Stimulated activated CD8-positive, alpha-beta memory T cell treated with anti-CD3 and anti-CD28 coated beads, Interleukin-4, amount 100 ng/mL, for 4 hours (primary cell): Measurements from ENCODE around the gene MAGEA9B.
"Not testable (repeated sequence)": the region's sequence is repeated elsewhere in the genome, so short reads cannot be mapped to it uniquely, and the experiment has no call there.

Source experiments
- DNase-seq, 2 donors: peaks; one replicate each; pipeline ENCODE4 v3.0.0-alpha.2; 2020; ENCODE audit warnings: low read depth in 2 of 2, low spot score in 1 of 2

MAGEA9B gene, protein sequence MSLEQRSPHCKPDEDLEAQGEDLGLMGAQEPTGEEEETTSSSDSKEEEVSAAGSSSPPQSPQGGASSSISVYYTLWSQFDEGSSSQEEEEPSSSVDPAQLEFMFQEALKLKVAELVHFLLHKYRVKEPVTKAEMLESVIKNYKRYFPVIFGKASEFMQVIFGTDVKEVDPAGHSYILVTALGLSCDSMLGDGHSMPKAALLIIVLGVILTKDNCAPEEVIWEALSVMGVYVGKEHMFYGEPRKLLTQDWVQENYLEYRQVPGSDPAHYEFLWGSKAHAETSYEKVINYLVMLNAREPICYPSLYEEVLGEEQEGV

DNA sequence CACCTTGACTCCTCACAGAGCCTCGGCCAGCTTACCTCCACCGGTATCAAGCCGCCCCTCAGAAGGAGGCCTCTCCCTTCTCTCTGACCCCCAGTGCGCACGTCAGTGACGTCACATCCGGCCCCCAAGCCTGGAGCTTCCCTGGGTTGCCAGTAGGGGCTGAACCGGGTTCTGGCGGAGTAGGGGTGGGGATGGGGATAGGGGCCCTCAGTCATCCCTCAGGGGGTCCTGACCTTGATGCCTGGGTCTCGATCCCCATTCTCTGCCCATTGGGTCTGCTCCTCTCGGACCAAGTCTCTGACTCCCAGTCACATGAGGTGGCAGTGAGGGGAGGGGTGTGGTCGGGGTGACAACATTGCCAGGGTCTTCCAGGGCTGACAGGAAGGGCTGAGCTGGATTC lies at the start of gene MAGEA9B:
Gene MAGEA9B (minus strand): TSS at position 101 of the 400 bp plus-strand sequence. CDS start 4,280 bp downstream, outside the sequence.
- not testable (repeated sequence) for DNase-seq

DNA sequence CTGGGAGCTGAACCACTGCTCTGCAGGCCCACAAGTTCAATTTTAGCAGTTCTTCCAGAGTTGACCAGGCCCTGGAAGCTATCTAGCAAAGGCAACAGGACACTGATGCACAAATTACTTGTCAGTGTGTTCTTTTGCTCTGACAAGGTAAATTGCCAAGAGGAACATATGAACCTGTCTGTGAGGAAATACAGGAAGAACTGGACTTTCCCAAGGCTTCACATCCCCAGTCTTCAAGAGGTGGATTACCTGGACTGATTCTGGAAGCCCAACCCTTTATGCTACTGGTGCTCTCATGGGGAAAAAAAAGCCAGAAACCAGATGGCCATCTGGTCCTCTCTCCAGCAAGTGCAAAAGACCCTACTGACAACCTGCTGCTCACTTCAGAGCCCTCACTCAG lies 46.3 kb upstream of the MAGEA9B start:
- DNase-seq, result no peak

DNA sequence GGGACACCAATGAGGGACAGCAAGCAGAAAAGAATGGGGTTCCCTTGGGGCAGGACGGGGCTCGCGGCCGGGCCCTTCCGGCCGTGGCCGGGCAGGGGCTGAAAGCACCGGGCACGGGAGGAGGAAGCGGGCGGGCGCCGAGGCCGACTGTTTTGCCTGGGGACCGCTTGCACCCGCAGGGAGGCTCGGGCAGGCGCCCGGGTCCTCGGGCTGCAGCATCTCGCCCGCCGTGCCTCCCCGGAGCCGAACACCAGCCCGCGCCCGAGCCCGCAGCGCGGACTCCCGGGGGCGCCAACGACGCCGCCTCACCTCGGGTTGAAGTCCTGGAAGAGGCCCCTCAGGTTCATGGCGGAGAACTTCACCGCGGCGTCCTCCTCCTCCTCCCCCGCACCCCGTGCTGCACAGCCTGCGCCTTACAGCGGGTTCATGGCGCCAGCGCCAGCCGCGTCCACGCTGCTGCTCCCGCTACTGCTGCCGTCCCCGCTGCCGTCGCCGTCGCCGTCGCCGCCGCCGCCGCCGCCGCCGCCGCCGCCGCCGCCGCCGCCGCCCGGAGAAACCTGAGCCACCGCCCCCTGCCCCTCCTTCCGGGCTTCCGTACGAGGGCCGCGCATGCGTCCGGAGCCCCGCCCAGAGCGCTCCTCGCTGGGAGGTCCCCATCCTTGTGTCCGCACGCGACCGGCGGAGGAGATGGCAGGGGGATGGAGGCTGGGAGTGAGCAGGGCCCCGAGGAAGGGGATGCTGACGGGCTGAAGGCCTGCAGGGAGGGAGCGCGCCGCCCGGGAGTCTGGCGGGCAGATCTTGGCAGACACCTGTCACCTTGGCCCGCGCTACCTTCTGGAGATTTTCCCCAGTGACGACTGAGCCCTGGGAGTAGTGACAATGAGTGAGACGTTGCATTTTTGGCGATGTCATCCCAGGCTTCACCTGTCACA lies 44.2 kb upstream of the MAGEA9B start, which contains the start of gene TMEM185A:
Gene TMEM185A (minus strand): TSS at position 559 of the 932 bp plus-strand sequence. CDS start 212 bp downstream, at position 347.
- peak; percentile 30 to 50 for DNase-seq

DNA sequence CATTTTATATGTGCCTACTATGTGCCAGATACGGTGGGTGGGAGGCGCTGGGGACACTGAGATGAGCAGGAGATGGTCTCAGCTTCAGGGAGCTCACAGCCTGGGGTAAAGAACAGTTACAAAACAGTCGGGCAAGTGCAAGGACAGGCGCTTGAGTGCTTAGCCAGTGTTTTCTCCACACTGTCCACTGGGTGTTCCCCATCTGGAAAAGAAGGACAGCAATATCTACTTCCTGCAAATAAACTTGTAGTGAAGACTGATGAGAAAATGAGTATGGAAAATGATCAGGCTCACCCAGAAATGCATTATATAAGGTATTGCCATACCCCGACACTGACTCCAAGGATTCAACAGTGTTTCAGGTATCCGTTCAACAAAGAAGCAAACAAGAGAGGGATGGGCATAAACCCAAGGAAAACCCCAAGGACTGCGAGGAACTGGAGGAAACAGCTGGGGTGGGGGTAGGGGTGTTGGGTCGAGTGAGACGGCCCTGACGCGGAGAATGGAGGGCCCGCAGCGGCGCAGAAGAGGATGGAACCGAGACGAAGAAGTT lies 43.5 kb upstream of the MAGEA9B start:
- DNase-seq, result no peak

DNA sequence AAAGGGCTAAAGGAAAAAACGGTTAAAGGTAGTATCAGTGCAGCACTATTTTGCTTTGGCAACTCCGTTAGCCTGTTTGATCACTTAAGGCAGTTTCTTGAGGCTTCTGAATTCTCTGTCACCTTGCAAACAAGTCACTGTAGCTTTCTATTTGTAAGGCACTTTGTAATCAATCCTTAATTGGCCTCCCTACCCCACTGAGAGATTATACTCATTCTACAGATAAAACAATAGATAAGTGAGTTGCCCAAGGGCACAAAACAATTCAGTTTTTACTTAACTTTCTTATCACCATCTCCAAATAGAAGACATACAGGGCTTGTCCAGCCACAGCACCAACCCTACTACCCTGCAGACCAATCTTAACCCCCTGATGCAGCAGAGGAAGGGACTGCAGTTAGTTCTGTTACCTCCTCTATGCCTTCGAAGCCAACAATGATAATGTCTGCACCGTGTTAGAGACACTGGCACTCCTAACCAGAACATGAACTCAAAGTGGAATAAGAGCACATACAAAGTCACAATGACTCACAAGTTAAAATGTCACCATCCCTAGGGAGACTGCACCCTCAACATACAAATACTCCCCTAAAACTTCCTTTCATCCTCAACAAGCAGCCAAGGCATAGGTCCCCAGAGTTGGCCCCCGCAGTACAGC lies 42.6 kb upstream of the MAGEA9B start:
- DNase-seq, result no peak

DNA sequence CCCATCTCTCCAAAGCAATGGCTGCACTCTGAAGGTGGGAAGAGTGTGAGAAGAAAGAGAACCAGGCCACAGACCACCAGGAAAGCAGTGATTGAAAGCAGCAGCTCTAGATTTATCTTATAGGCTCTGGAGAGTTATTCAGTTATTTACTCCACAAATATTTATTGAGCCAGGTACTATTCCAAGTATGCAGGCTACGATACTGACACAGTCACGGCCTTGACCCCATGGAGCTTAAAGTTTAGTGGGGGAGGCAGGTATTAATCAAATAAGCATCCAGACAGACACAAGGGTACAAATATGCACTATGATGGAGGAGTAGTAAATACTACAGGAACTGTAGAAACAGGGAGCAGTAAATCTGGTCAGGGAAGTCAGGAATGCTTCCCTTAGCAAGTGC lies 41.5 kb upstream of the MAGEA9B start:
- DNase-seq, result no peak

DNA sequence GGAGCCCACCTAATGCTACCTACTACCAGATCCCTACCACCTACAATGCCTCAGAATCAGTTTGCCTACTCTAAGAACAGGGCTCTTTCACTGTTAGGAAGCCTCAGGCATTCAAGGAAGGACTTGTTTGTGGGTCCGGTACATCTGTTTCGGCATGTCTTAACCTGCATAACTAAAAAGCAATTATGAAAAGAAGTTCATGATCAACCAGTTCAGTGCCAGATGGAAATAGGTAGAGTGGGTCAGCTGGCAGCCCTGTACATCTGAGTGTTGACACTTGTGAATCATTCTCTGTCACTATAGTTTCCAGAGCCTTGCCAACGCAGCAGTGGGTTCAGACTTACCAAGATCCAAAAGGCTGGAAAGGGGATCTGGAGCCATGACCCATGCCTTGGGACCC lies 41.0 kb upstream of the MAGEA9B start:
- DNase-seq, result no peak

DNA sequence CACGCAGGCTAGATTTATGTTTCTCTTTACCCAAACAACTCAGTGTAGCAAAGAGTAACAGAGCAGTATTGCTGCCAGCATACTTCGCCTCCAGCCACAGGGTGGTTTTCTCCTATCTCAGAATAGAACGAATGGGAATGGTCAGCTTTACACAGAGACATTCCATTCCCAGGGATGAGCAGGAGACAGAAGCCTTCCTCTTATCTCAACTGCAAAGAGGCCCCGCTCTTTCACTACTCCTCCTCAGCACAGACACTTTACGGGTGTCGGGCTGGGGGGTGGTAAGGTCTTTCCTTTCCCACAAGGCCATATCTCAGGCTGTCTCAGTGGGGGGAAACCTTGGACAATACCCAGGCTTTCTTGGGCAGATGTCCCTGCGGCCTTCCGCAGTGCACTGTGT lies 39.6 kb upstream of the MAGEA9B start:
- DNase-seq, result not testable (repeated sequence)

DNA sequence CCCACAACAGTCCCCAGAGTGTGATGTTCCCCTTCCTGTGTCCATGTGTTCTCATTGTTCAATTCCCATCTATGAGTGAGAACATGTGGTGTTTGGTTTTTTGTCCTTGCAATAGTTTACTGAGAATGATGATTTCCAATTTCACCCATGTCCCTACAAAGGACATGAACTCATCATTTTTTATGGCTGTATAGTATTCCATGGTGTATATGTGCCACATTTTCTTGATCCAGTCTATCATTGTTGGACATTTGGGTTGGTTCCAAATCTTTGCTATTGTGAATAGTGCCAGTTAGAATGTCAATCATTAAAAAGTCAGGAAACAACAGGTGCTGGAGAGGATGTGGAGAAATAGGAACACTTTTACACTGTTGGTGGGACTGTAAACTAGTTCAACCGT lies 32.4 kb upstream of the MAGEA9B start:
- DNase-seq, result not testable (repeated sequence)

DNA sequence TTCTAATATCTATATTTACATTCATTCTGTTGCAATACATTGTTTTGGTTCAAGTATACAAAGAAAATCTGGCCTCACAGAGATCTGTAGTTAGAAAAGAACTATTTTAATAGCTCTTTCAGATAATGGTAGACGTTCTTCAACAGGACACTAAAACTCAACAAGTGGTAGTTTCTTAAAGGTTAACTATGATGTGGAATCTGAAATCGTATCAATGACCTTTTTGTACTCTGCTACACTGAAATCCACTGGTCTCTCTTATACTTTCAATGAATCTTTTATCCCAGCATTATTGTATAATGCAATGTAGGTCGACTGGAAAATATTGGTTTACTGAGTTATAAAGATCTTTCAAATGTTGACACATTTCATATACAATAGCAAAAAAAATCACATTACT lies 31.6 kb upstream of the MAGEA9B start:
- no peak for DNase-seq

DNA sequence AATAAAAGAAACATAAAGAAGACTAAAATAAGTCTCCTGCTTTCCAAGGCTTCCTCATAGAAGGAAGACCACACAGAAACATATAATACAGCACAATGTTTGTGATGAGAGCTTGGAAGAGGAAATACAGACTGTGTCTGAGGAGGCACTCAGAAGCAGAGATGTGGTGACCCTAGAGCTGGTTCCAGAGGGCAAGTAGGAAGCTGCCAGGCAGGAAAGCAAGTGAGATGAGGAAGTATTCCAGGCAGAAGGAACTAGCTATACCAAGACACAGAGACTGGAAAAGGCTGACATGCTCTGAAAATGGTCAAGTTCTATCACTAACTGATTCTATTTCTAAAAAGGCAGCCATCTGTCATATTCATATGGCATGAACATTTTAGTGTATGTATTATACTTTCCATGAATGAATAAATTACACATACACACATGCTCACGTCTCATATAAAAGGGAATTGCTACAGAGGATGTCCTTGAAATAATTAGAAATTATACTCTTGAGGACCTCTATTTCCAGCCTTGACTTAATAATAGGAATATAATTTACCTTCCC lies 24.4 kb upstream of the MAGEA9B start:
- DNase-seq, result no peak

DNA sequence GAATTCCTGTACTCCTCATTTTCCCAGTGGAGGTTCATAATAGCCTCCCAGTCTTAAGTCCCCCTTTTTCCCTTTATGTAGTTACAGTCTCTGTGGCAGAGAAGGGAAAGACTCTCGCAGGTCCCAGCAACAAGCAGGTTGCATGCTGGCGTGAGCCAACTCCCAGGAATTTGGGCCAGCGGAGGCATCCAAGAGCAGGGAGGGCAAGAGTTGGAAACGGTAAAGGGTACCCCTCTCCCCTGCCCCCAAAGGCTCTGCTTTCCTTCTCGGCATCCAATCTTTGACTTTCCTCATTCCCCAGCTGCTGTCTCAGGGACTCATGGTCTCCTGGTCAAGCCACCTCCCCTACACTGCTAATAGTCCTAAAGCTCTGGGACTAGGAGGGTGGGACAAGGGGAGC lies 23.3 kb upstream of the MAGEA9B start:
- DNase-seq, result no peak

DNA sequence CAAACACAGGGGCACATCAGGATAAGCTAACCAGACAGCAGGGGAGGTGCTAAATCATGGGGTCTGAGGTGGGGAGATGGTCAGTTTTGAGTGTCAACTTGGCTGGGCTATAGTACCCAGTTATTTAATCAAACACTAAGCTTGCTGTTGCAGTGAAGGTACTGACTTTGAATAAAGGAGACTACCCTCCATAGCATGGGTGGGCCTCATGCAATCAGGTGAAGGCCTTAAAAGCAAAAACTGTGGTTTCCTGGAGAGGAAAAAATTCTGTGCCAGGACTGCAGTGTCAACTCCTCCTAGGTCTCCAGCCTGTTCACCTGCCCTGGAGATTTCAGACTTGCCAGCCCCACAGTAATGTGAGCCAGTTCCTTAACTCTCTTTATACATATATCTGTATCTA lies 20.4 kb upstream of the MAGEA9B start:
- no peak for DNase-seq

DNA sequence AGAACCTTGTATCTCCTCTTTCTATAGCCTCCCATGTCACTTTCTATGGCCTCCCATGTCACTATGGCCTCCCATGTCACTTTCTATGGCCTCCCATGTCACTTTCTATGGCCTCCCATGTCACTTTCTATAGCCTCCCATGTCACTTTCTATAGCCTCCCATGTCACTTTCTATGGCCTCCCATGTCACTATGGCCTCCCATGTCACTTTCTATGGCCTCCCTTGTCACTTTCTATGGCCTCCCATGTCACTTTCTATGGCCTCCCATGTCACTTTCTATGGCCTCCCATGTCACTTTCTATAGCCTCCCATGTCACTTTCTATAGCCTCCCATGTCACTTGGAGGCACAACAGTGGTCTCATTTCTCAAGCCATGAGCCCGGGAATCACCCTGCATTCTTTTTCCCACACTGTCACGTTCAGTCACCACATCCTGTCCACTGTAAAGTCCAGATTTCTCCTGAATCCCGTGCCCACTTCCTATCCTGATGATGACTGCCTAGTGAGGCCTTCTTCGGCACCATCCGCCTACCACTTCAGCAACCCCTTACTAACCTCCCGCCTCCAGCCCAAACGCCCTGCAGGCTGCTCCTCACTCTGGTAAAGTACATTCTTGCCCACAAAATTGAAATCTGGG lies 18.1 kb upstream of the MAGEA9B start:
- not testable (repeated sequence) for DNase-seq

DNA sequence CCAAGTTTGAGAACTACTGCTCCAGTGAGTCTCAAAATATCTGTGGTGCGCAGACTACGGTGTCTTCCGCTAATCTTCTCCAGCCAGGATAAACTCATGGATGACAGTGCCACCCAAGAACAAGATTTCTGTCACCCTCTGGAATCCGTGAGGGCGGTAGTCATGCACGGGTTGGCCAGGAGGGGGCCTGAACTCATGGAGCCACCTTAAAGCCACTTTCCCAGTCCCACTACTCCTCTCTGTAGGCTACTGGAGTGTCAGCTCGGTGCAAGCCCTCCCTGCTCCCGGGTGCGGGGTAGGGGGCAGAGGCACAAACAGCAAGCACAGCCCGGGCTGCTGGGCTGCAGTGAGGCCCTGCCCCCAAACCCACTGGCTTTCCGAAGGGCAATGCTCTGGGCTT lies 11.3 kb upstream of the MAGEA9B start:
- DNase-seq, result not testable (repeated sequence)

DNA sequence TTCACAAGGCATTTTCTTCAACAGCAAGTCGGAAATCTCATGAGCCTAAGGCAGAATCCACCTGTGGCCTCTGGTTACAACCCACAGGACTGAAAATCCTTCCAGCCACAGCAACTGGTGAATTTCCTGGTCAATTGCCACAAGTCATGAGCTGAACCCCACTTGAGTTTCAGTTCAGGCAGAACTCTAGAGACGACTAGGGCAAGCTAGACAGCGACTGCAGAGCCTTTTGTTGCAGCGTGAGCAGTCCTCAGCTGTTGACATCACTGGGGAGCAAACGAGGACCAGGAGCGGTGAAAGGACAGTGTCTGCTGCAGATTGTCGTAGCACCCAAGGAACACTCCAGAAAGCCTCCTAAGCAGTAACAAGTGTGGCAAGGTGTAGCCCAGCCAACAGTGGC lies 8.7 kb upstream of the MAGEA9B start:
- not testable (repeated sequence) for DNase-seq

DNA sequence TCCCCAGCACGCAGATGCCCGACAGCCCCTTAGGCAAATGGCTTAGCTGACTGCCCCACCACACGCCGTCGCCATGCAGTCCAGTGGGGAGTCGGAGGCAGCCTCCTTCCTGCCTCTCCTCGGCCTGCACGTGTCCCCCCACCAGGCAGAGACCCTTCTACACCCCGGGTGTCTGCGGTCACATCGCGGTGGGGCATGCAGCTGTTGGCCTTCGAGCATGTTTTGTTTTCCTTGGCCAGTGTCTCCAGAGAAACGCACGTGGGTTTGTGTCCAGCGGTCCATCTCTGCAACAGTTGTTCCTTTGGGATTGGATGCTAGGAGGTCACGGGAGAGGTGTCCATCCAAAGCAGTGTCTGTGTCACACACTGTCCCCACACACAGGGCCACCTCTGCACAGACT lies 8.0 kb upstream of the MAGEA9B start, which contains the start of gene HSFX2:
Gene HSFX2 (minus strand): TSS at position 101 of the 400 bp plus-strand sequence. CDS start 614 bp downstream, outside the sequence.
- DNase-seq, result not testable (repeated sequence)

DNA sequence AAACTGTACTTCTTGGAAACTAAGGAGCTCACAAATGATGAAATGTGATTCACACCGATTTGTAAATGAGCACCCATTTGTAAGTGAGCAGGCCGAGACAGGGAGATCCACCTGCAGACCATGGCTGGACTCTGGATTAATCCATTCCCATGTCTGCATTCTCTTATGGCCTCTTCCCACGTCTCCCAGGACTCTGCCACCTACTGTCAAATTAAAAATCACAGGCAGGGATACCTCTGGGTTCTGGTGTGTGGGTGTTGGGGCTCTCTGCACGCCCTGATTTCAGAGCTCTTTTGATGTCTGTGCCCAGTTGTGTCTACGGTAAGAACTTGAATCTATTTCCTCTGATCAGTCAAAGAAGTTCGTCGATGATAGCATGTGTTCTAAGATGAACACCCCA lies 3.7 kb upstream of the MAGEA9B start:
- DNase-seq, result not testable (repeated sequence)

DNA sequence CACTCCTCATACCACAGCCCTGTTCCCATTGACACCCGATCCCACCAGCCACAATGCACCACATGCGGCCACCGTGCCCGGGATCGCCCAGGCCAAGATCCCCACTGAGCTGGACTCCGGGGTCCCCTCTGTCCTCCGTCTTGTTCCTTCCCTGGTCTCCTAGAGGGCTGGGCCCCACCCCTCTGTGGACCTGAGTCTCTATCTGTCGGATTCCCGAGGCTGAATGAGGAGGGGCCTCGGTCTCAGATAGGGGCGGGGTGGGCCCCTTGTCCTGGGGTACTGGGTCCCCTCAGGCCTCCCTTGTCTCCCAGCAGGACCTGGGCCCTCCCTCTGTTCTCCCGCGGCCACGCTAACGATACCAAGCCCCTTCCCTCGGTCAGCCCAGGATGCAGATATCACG lies 1.6 kb downstream of the MAGEA9B start:
- not testable (repeated sequence) for DNase-seq

DNA sequence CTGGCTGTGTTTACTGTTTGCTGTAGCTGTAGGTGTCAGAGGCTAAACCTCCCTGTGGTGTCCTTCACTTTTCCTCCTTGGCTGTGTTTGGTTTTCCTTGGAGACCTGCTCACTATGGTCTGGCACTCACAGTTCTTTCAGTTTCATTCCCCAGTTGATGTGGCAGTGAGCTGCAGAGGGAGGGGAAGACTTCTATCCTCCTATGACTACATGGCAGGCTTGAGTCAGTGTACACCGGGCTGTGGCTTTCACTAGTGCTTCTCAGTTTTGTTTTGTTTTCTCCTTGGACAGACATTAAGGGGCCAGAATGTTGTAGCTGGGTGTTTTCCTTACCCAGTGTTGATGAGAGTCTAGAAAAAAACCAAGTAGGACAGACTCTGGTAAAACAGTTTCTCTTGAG lies 13.8 kb downstream of the MAGEA9B start:
- not testable (repeated sequence) for DNase-seq
